Measurements from ENCODE around the gene ARHGAP23.

The ARHGAP23 gene

GRCh38 chr17:38547444-38547843, 119.2 kb downstream of the ARHGAP23 start:
- no peaks in the 10 kb centered on the region for H3K9me3 ChIP-seq (ENCODE audit: low read length)
- no peak overlapping the region for H3K4me2 ChIP-seq (ENCODE audit: low read length)
- no peaks in the 10 kb centered on the region for H3K9me2 ChIP-seq (ENCODE audit: low read depth, low read length)
- peaks cover 7% of the 10 kb centered on the region; the same call in 1 of the 2 replicates for H3K27me3 ChIP-seq (ENCODE audit: insufficient read depth, low read length)
- no peak overlapping the region for H3K27ac ChIP-seq (ENCODE audit: low read depth, low read length, poor library complexity, severe bottlenecking)
- H3K79me2 ChIP-seq (ENCODE audit: insufficient read depth, low read length), result no peaks in the 10 kb centered on the region
- H2AFZ ChIP-seq (ENCODE audit: low read length), result no peak overlapping the region
- H3K9ac ChIP-seq (ENCODE audit: low read length), result no peak overlapping the region
- H3K4me1 ChIP-seq (ENCODE audit: insufficient read depth, low read length, severe bottlenecking), result no peaks in the 10 kb centered on the region
- no peak for TF ChIP-seq CTCF (IDR thresholded peaks at IDR 0.05; ENCODE audit: low read length)
- TF ChIP-seq EZH2 (IDR thresholded peaks at IDR 0.05; ENCODE audit: borderline replicate concordance, low read length), result no peak
- no peaks in the 10 kb centered on the region for H3F3A ChIP-seq (ENCODE audit: insufficient read depth, low read length)
- H3K4me3 ChIP-seq (ENCODE audit: low read depth, low read length, poor library complexity, severe bottlenecking), result no peak overlapping the region
- no peaks in the 10 kb centered on the region for H4K20me1 ChIP-seq (ENCODE audit: insufficient read depth, low read length)
- H3K36me3 ChIP-seq (ENCODE audit: insufficient read depth, low read length), result no peaks in the 10 kb centered on the region; the same call in 1 of the 2 replicates

GRCh38 chr17:38549285-38549684, 121.0 kb downstream of the ARHGAP23 start:
- Histone ChIP-seq H3K79me2 (ENCODE audit: insufficient read depth, low read length) (no peaks in the 10 kb centered on the region), H3F3A (ENCODE audit: insufficient read depth, low read length) (no peaks in the 10 kb centered on the region), H3K9ac (ENCODE audit: low read length) (no peak overlapping the region), H3K36me3 (ENCODE audit: insufficient read depth, low read length) (no peaks in the 10 kb centered on the region; the same call in 1 of the 2 replicates), H3K4me2 (ENCODE audit: low read length) (no peak overlapping the region), H3K9me3 (ENCODE audit: low read length) (no peaks in the 10 kb centered on the region), H3K27ac (ENCODE audit: low read depth, low read length, poor library complexity, severe bottlenecking) (no peak overlapping the region), H4K20me1 (ENCODE audit: insufficient read depth, low read length) (no peaks in the 10 kb centered on the region), H2AFZ (ENCODE audit: low read length) (no peak overlapping the region), H3K27me3 (ENCODE audit: insufficient read depth, low read length) (peaks cover 7% of the 10 kb centered on the region; the same call in 1 of the 2 replicates), H3K9me2 (ENCODE audit: low read depth, low read length) (no peaks in the 10 kb centered on the region), H3K4me1 (ENCODE audit: insufficient read depth, low read length, severe bottlenecking) (no peaks in the 10 kb centered on the region), H3K4me3 (ENCODE audit: low read depth, low read length, poor library complexity, severe bottlenecking) (no peak overlapping the region)
- TF ChIP-seq CTCF (IDR thresholded peaks at IDR 0.05; ENCODE audit: low read length), result no peak
- no peak for TF ChIP-seq EZH2 (IDR thresholded peaks at IDR 0.05; ENCODE audit: borderline replicate concordance, low read length)

- no peak overlapping the region for H3K9ac ChIP-seq (ENCODE audit: low read length)
- H3K4me1 ChIP-seq (ENCODE audit: insufficient read depth, low read length, severe bottlenecking), result no peaks in the 10 kb centered on the region
- TF ChIP-seq EZH2 (IDR thresholded peaks at IDR 0.05; ENCODE audit: borderline replicate concordance, low read length) (no peak), CTCF (IDR thresholded peaks at IDR 0.05; ENCODE audit: low read length) (no peak)
- H3K9me3 ChIP-seq (ENCODE audit: low read length), result no peaks in the 10 kb centered on the region
- H3K4me2 ChIP-seq (ENCODE audit: low read length), result no peak overlapping the region
- peaks cover 7% of the 10 kb centered on the region; the same call in 1 of the 2 replicates for H3K27me3 ChIP-seq (ENCODE audit: insufficient read depth, low read length)
- H3K4me3 ChIP-seq (ENCODE audit: low read depth, low read length, poor library complexity, severe bottlenecking), result no peak overlapping the region
- H3K9me2 ChIP-seq (ENCODE audit: low read depth, low read length), result no peaks in the 10 kb centered on the region
- H4K20me1 ChIP-seq (ENCODE audit: insufficient read depth, low read length), result no peaks in the 10 kb centered on the region
- no peaks in the 10 kb centered on the region for H3F3A ChIP-seq (ENCODE audit: insufficient read depth, low read length)
- no peaks in the 10 kb centered on the region; the same call in 1 of the 2 replicates for H3K36me3 ChIP-seq (ENCODE audit: insufficient read depth, low read length)
- H3K27ac ChIP-seq (ENCODE audit: low read depth, low read length, poor library complexity, severe bottlenecking), result no peak overlapping the region
- H3K79me2 ChIP-seq (ENCODE audit: insufficient read depth, low read length), result no peaks in the 10 kb centered on the region
- H2AFZ ChIP-seq (ENCODE audit: low read length), result no peak overlapping the region
Observed at GRCh38 chr17:38550661-38551060, 122.4 kb downstream of the ARHGAP23 start.

Data from OCI-LY1 (cell line).